Activated naive CD4-positive, alpha-beta T cell treated with anti-CD3 and anti-CD28 coated beads, Interleukin-2, amount 50 U/mL, for 24 hours (primary cell): ENCODE results near the gene NMT1.
A peak's percentile ranks its signal among the peaks of the same experiment; 100 is the strongest.

Experiments used
- H3K27ac Mint-ChIP-seq: one replicate; pipeline ENCODE4 v1.8.0; 2021; ENCODE audit warnings: mild to moderate bottlenecking, mixed read lengths
- H3K27me3 Mint-ChIP-seq: one replicate; pipeline ENCODE4 v1.8.0; 2021; ENCODE audit warnings: mixed read lengths
- H3K36me3 Mint-ChIP-seq: one replicate; pipeline ENCODE4 v1.8.0; 2021; ENCODE audit warnings: mixed read lengths
- H3K4me1 Mint-ChIP-seq: one replicate; pipeline ENCODE4 v1.8.0; 2021; ENCODE audit warnings: mixed read lengths
- H3K4me3 Mint-ChIP-seq: one replicate; pipeline ENCODE4 v1.8.0; 2021; ENCODE audit warnings: mild to moderate bottlenecking, mixed read lengths
- H3K9me3 Mint-ChIP-seq: one replicate; pipeline ENCODE4 v1.8.0; 2021; ENCODE audit warnings: mixed read lengths

The NMT1 gene

DNA sequence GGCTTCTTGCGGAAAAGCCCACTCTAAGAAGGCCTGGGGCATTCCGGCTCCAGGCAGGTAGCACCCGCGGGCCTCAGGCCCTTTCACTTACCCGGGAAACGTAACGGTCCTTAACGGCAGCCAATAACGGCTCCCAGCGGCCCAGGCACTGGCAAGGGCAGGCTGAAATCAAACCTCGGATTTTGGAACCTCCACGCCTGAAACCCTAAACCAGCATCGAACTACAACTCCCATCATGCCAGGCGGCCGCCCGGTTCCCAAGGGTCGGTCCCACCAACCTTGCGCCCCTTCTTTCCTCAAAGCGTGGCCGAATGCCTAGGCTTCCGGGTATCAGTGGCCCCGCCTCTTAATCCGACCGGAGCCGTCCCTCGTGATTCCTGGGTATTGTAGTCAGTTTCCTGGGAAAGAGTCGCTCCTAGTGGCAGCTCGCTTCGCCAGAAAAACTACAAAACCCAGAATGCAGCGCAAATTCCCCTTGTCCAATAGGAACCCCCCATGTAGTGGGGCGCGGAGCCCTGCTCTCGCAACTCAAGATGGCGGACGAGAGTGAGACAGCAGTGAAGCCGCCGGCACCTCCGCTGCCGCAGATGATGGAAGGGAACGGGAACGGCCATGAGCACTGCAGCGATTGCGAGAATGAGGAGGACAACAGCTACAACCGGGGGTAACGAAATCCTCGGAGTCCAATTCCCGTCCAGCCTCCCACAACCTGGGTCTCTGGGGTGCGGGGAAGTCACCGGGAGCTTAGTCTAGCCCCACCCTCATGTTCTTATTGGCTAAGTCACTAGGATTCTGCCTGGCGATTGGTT, at the start of gene NMT1:
Gene NMT1 (plus strand): TSS at position 521 of the 809 bp plus-strand sequence. CDS start 13 bp downstream, at position 534.
- peaks cover 2% of the 10 kb centered on the region for H3K36me3 Mint-ChIP-seq
- no peaks in the 10 kb centered on the region for H3K9me3 Mint-ChIP-seq
- H3K27me3 Mint-ChIP-seq: no peaks in the 10 kb centered on the region
- peaks cover 47% of the 10 kb centered on the region for H3K4me1 Mint-ChIP-seq
- H3K4me3 Mint-ChIP-seq: peak within 1 kb of the TSS; percentile 93
- H3K27ac Mint-ChIP-seq: peak within 1 kb of the TSS; percentile 100

DNA sequence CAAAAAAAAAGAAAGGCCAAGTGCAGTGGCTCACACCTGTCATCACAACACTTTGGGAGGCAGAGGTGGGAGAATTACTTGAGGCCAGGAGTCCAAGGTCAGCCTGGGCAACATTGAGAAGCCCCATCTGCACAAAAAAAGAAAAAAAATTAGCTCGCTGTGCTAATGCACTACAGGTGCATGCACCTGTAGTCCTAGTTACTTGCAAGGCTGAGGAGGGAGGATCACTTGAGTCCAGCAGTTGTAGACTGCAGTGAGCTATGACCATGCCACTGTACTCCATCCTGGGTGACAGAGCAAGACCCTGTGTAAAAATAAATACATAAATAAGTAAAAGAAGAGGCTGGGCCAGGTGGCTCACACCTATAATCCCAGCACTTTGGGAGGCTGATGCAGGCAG, 49.4 kb upstream of the NMT1 start:
- H3K27me3 Mint-ChIP-seq: peaks cover 7% of the 10 kb centered on the region
- H3K4me1 Mint-ChIP-seq: no peaks in the 10 kb centered on the region
- H3K36me3 Mint-ChIP-seq: no peaks in the 10 kb centered on the region
- H3K4me3 Mint-ChIP-seq: no peak overlapping the region
- no peak overlapping the region for H3K27ac Mint-ChIP-seq
- no peaks in the 10 kb centered on the region for H3K9me3 Mint-ChIP-seq

DNA sequence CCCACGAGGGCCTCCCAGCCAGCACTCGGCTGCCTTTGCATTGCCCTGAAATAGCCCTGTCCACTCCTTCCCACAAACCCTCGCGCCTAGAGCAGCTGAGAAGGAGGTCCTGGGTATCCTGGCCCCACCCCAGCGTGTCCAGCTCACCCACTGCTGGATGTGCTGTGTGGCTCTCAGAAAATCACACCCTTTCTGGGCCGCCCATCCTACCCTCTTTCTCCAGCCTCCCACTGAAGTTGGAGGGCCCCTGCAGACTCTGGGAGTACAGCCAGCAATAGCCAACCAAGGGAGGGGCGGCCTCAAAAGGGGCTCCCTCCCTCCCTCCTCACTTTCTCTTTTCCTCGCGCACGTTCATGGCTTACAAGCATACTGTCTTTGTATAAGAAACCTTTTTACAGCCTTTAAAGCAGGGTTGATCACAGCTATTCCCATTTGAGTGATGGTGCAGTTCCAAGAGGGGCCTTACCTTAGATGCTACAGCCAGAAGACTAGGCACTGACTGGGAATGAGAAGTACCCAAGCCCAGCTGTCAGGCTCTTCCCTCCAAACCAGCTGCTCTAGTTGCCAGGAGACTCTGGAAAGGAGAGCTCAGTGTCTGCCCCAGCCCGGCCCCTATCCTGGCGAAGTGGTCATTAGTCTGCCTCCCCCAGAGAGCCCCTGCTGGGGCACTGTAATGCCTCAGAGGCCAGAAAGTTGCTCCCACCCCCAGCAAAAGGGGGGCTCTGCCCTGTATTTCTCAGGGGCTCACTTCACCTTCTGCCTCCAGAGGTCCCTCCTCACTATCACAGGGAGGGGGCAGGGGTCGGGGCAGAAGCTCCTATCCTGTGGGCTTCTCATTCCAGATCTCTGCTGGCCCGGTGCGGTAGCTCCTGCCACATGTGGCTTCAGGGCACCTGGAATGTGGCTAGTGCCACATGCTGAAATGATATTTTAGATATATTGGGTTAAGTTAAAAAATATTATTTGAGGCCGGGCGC, 47.8 kb upstream of the NMT1 start:
- Mint-ChIP-seq H3K27me3 (peaks cover 9% of the 10 kb centered on the region), H3K27ac (no peak overlapping the region), H3K36me3 (no peaks in the 10 kb centered on the region), H3K4me3 (no peak overlapping the region), H3K4me1 (no peaks in the 10 kb centered on the region), H3K9me3 (no peaks in the 10 kb centered on the region)

DNA sequence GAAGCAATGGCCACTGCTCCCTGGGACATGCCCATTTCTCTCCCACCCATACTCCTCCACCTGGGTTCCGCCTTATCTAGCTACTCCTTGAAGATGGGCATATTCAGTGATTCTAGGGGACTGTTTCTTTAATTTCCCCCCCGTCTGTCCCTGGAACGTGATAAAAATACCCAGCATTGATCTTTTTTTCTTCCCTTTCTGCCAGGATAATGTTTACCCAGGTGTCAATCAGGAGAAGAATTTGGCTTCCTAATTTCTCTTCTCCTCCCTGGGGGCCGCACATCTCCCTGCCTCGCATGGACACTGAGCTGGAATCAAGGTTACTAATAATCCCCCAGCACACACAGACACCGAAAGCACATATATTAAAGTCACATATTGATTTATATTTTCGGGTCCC, 44.9 kb upstream of the NMT1 start:
- H3K27ac Mint-ChIP-seq: no peak overlapping the region
- peaks cover 25% of the 10 kb centered on the region for H3K27me3 Mint-ChIP-seq
- no peaks in the 10 kb centered on the region for H3K9me3 Mint-ChIP-seq
- no peak overlapping the region for H3K4me3 Mint-ChIP-seq
- H3K4me1 Mint-ChIP-seq: peaks cover 9% of the 10 kb centered on the region
- H3K36me3 Mint-ChIP-seq: no peaks in the 10 kb centered on the region

DNA sequence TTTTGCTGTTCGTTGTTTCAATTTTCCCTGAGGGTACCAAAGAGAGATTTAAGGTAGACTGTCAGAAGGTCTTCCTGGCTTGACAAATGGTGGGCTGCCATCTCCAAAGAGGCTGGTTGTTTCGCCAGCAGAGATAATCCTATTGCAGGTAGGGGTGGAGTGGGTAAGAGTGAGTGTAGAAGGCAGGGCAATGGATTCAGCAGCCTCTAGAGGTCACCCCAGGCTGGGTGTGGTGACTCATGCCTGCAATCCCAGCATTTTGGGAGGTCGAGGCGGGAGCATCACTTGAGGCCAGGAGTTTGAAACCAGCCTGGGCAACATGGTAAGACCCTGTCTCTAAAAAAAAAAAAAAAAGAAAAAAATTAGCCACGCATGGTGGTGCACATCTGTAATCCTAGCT, 44.3 kb upstream of the NMT1 start:
- Mint-ChIP-seq H3K9me3 (no peaks in the 10 kb centered on the region), H3K4me1 (peaks cover 13% of the 10 kb centered on the region), H3K36me3 (no peaks in the 10 kb centered on the region), H3K4me3 (no peak overlapping the region), H3K27ac (no peak overlapping the region), H3K27me3 (peaks cover 26% of the 10 kb centered on the region)

DNA sequence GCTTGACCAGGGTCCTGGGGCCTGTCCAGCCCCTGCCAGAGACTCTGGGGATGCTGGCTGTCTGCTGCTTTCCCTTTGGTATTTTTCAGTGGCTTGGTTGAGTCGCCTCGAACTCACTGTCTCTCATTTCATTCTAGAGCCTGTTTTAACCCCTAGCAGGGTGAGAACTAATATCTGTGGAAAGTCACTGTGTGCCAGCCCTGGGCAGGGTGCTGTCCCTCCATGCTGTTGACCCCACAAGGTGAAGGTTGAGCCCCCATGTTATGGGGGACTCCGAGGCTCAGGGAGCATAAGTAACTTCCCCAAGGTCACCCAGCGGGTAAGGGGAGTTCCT, 42.6 kb upstream of the NMT1 start:
- Mint-ChIP-seq H3K4me3 (peak overlapping the region; percentile 89), H3K9me3 (no peaks in the 10 kb centered on the region), H3K36me3 (no peaks in the 10 kb centered on the region), H3K27ac (no peak overlapping the region), H3K27me3 (peaks cover 24% of the 10 kb centered on the region), H3K4me1 (peaks cover 13% of the 10 kb centered on the region)

DNA sequence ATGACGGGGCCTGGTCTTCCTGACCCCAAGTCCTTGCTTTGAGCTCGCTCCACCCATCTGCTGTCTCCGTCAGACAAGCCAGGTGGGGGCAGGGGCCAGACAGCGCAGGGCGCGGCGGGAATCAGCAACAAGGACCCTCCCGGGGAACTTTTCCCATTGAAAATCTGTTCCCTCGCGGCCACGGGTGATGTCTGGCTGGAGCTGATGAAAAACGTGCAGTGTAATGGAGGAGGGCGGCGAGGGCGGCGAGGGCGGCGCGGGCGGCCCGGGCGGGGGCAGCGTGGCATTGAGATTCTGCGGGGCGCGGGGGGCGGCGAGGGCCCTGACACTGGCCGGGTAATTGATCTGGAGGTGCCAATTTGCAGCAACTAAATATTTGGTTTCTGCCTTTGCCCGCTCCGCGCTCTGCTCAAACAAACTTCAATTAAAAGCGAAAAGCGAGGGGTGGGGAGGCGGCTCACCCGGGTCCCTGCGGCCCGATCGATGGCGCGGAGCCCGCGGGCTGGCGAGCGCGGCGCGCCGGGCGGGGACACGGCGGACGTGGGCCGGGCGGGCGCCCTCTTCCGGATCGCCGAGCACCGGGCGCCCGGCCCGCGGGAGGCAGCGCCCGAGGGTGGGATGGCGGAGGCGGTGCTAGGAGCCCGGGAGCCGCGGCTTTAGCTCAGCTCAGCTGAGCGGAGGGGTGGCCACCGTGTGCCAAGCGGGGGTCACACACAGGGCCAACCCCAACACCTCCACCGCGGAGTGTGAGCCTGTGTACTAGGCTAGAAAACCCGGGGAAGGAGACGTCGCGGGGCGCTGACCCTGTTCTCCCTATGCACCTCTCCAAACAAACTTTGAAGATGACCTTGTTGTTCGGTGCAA, 42.0 kb upstream of the NMT1 start:
- H3K27ac Mint-ChIP-seq: no peak overlapping the region

DNA sequence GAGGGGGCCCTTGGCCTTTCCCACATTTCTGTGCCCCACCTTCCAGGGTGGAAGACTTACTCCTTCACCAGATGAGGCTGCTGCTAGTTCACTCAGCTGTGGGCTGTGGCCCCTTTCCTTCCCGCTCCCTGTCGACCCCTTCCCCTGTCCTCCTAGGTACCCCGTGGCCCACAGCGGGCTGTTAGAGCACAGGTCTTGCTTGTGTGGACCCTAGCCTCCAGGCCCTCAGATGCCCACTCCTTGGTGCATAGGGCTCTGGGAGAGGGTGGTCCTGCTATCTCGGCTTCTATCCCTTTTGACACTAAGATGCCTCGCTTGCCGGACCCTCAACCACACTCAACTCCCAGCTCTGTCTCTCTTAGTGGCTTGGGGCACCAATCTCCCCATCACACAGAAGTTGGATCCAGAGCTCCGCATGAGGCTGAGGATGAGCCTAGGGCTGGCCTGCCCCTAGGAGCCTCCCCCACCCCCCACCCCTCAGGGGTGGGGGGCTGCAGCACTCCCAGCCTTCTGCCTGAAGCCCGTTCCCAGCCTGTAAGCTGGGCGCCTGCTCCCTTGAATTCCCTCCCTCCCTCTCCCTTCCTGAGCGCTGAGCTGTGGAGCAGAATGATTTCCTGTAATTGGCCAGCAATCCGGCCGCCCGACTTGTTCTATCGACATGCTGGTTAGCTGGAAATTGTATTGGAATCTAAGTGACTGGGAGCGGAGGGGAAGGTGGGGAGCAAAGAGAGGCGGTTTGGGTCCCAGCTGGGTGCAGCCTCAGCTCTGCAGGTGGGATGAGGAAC, 40.6 kb upstream of the NMT1 start:
- no peaks in the 10 kb centered on the region for H3K9me3 Mint-ChIP-seq
- H3K4me1 Mint-ChIP-seq: peaks cover 13% of the 10 kb centered on the region
- peaks cover 24% of the 10 kb centered on the region for H3K27me3 Mint-ChIP-seq
- no peaks in the 10 kb centered on the region for H3K36me3 Mint-ChIP-seq
- H3K4me3 Mint-ChIP-seq: peak overlapping the region; percentile 15
- H3K27ac Mint-ChIP-seq: no peak overlapping the region

More for the DNA sequence above, 42.0 kb upstream of the NMT1 start:
- Mint-ChIP-seq H3K27me3 (peaks cover 24% of the 10 kb centered on the region), H3K4me1 (peaks cover 13% of the 10 kb centered on the region), H3K36me3 (no peaks in the 10 kb centered on the region), H3K4me3 (peak overlapping the region; percentile 89), H3K9me3 (no peaks in the 10 kb centered on the region)

DNA sequence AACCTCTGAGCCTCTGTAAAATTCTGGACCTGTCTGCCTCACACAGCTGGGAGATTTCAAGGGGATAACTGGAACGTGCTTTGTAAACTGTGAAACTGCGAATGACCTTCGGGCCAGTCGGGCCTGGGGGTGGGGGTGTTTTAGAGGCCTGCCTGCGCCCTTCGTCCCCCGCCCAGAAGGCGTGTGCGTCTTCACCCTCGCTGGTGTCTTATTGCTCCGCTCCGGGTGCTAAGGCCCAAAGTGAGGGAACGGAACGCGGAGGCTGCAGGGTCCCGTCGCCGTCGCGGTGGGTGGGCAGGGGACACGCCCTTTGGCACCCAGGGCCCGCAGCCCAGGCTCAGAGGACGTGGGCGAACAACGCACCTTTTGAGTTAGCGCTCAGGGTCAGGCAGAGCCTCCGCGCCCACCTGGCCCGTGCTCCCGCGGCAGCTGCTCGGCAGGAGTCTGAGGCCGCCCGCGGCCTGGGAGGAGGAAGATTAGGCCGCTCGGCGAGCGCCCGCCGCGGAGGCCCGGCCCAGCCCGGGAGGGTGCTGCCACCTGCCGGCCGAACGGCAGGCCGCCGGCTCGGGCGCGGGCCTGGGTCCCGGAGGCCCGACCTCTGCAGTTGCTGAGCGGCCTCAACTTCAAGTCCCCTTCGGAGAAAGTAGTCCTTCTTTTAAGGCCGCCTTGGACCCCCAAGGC, 39.4 kb upstream of the NMT1 start:
- Mint-ChIP-seq H3K9me3 (no peaks in the 10 kb centered on the region), H3K27me3 (peaks cover 22% of the 10 kb centered on the region), H3K27ac (no peak overlapping the region), H3K4me1 (peaks cover 13% of the 10 kb centered on the region), H3K36me3 (no peaks in the 10 kb centered on the region), H3K4me3 (peak overlapping the region; percentile 56)

DNA sequence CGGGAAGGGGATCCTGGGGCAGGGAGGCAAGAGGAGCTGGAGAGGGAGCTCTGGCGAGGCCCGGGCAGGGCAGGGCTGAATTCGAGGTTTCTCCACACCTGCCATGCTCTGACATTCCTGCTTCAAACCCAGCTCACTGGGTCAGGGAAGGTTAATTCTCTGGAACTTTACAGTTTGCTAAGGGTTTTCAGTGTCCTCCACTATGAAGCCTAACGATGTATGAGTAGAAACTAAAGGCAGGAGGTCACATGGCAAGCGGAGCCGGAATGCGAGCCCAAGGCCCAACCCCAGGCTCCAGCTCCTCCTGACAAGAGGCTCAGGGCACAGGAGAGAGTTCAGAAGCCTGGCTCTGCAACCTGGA, 38.8 kb upstream of the NMT1 start:
- H3K4me1 Mint-ChIP-seq: peaks cover 13% of the 10 kb centered on the region
- no peaks in the 10 kb centered on the region for H3K36me3 Mint-ChIP-seq
- H3K4me3 Mint-ChIP-seq: no peak overlapping the region
- peaks cover 20% of the 10 kb centered on the region for H3K27me3 Mint-ChIP-seq
- no peak overlapping the region for H3K27ac Mint-ChIP-seq
- H3K9me3 Mint-ChIP-seq: no peaks in the 10 kb centered on the region

DNA sequence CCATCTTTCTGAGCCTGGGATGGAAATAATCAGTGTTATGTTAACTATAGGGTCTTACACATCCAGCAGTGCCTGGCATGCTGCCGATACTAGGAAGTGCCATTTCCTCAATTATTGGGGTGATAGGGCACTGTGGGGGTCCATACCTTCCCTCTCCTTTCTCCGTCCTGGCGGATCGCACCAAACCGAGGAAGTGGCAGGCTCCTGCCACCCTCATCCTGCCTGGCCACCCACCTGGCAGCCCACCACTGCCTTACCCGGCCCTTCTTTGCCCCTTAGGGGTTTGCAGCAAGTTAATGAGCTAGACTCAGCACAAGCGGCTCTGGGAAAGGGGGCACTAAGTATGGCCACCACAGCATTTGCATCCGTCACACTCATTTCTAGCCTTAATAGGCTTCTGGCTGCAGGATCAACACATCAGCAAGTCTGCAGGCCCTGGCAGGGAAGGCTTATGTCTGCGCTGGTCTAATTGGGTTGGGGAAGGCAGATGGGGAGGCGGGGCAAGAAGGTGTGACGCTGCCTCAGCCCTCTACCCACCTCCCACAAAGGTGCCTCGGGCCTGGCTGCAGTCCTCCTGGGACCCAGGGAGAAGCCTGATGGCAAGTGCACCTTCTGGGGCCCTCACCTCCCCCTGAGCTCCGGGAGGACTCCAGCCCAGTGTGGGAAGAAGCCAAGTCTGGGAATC, 38.3 kb upstream of the NMT1 start:
- H3K36me3 Mint-ChIP-seq: no peaks in the 10 kb centered on the region
- no peak overlapping the region for H3K27ac Mint-ChIP-seq
- H3K4me3 Mint-ChIP-seq: no peak overlapping the region
- no peaks in the 10 kb centered on the region for H3K9me3 Mint-ChIP-seq
- peaks cover 20% of the 10 kb centered on the region for H3K27me3 Mint-ChIP-seq
- H3K4me1 Mint-ChIP-seq: peaks cover 13% of the 10 kb centered on the region

DNA sequence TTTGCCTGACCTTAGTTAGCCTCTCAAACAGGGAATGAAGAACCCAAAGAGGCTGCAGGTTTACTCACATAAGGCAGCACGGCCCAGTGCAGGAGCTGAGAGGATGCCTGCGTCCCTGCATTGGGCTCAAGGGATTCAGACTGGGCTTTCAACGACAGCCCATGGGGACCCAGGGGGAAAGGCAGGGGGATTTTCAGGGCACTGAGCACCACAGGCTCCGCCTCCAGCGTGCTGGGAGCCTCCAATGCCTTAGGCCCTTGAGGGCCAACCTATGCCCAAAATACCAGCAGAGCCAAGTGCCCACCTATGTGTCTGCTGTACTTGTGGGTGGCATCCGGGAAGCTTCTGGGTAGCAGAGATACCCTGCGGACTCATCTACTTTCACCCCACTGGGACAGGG, 32.0 kb upstream of the NMT1 start:
- no peaks in the 10 kb centered on the region for H3K9me3 Mint-ChIP-seq
- no peaks in the 10 kb centered on the region for H3K27me3 Mint-ChIP-seq
- peaks cover under 1% of the 10 kb centered on the region for H3K4me1 Mint-ChIP-seq
- H3K36me3 Mint-ChIP-seq: peaks cover 5% of the 10 kb centered on the region
- H3K4me3 Mint-ChIP-seq: no peak overlapping the region
- no peak overlapping the region for H3K27ac Mint-ChIP-seq

DNA sequence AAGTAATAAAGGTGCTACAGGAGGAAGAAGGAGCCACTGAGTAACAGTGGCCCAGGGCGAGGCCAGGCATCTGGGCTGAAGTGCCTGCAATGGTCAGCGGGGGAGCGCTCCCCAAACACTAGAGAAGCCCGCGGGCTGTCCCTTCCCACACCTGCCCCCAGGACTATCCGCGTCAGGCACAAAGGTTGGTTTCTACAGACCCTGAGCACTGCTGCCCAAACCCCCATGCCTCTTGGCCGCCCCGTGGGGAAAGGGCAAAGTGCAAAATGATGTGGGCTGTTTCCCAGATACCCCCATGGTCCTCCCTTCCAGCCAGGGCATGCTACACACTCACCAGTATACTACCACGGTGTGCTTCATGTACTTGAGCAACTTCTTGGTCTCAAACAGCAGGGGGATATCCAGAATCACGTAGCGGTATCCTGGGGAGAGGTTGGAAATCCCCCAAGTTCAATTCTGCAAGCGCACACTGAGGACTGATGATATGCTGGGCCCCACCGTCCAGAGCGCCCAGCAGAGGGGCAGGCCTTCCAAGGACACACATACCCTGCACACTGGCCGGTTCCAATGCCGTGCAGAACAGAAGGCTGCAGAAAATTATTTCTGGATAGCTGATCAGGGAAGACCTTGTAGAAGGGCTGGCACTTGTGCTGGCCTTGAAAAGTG, 31.2 kb upstream of the NMT1 start:
- Mint-ChIP-seq H3K36me3 (peaks cover 6% of the 10 kb centered on the region), H3K27ac (no peak overlapping the region), H3K4me3 (no peak overlapping the region), H3K27me3 (no peaks in the 10 kb centered on the region), H3K9me3 (no peaks in the 10 kb centered on the region), H3K4me1 (peaks cover 3% of the 10 kb centered on the region)
